Measurements from ENCODE around the gene EGLN2. TPM values are rescaled to one million over a fixed set of nuclear protein-coding genes. Genes with fewer than 3 reads are reported as not detected.
"Not testable (repeated sequence)": the region's sequence is repeated elsewhere in the genome, so short reads cannot be mapped to it uniquely, and the experiment has no call there.

Gene EGLN2
- total RNA-seq, 1 donor from 2014 or later, result 146 TPM

- Mint-ChIP-seq H3K36me3 (ENCODE audit: low read depth, unreplicated experiment) (no peaks in the 10 kb centered on the region), H3K4me3 (ENCODE audit: unreplicated experiment) (peak overlapping the region; percentile 88), H3K9me3 (ENCODE audit: unreplicated experiment) (no peaks in the 10 kb centered on the region), H3K27ac (ENCODE audit: unreplicated experiment) (peak overlapping the region; percentile 89), H3K4me1 (ENCODE audit: unreplicated experiment) (peaks cover 36% of the 10 kb centered on the region), H3K27me3 (ENCODE audit: unreplicated experiment) (peaks cover 20% of the 10 kb centered on the region)
- no peak for TF ChIP-seq CTCF (IDR thresholded peaks at IDR 0.05; ENCODE audit: unreplicated experiment)
- no peak for DNase-seq (ENCODE audit: low spot score)
Measured at GRCh38 chr19:40811478-40812341, 12.7 kb downstream of the EGLN2 start.

GRCh38 chr19:40812571-40812970, 13.6 kb downstream of the EGLN2 start:
- Mint-ChIP-seq H3K4me1 (ENCODE audit: unreplicated experiment) (peaks cover 28% of the 10 kb centered on the region), H3K4me3 (ENCODE audit: unreplicated experiment) (peak overlapping the region; percentile 73), H3K27ac (ENCODE audit: unreplicated experiment) (peak overlapping the region; percentile 86), H3K27me3 (ENCODE audit: unreplicated experiment) (peaks cover 20% of the 10 kb centered on the region)
- H3K36me3 Mint-ChIP-seq (ENCODE audit: low read depth, unreplicated experiment); DNase-seq (ENCODE audit: low spot score); H3K9me3 Mint-ChIP-seq (ENCODE audit: unreplicated experiment): not testable (repeated sequence)

GRCh38 chr19:40813182-40813581, 14.2 kb downstream of the EGLN2 start:
- Mint-ChIP-seq H3K4me3 (ENCODE audit: unreplicated experiment) (peak overlapping the region; percentile 67), H3K9me3 (ENCODE audit: unreplicated experiment) (no peaks in the 10 kb centered on the region), H3K36me3 (ENCODE audit: low read depth, unreplicated experiment) (no peaks in the 10 kb centered on the region), H3K27me3 (ENCODE audit: unreplicated experiment) (peaks cover 19% of the 10 kb centered on the region), H3K4me1 (ENCODE audit: unreplicated experiment) (peaks cover 24% of the 10 kb centered on the region), H3K27ac (ENCODE audit: unreplicated experiment) (peak overlapping the region; percentile 74)
- TF ChIP-seq CTCF (IDR thresholded peaks at IDR 0.05; ENCODE audit: unreplicated experiment), result no peak
- DNase-seq (ENCODE audit: low spot score), result no peak

- TF ChIP-seq CTCF (IDR thresholded peaks at IDR 0.05; ENCODE audit: unreplicated experiment), result no peak
- DNase-seq (ENCODE audit: low spot score), result no peak
- peaks cover 24% of the 10 kb centered on the region for H3K27me3 Mint-ChIP-seq (ENCODE audit: unreplicated experiment)
Measured at GRCh38 chr19:40815223-40815622, 16.2 kb downstream of the EGLN2 start.

DNA sequence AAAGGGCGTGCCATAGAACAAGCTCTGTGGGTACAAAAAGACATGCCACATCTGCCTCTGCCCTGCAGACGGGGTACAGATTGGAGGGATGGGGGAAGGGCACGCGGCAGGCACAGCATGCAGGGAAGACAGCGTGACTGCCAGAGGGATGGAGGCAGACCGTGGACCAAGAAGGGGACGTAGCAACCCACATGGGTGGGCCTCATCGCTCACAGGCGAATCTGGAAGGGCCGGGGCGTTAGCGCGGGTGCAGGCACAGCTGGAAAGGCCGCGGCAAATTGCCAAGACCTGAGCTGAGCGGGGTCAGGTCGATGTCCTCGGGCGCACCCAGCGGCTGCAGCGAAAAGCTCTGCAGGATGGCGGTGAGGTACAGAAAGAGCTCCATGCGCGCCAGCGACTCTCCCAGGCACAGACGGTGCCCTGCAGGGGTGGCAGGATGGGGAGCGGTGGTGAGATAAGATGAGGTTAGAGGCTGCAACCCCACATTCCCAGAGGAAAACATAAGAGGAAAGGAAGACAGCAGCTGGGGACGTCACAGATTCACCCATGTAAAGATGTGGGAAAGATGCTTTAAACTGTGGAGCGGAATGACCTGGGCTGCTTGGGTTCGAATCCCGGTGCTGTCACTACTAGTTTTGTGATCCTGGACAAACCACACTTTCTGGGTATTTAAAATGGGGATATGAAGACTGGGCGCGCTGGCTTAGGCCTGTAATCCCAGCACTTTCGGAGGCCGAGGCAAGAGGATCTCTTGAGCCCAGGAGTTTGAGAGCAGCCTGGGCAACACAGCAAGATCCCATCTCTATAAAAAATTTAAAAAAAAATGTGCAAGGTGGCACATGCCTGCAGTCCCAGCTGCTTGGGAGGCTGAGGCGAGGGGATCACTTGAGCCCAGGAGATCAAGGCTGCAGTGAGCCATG, 19.7 kb downstream of the EGLN2 start:
- DNase-seq (ENCODE audit: low spot score), result peak; percentile 47
- H3K27ac Mint-ChIP-seq (ENCODE audit: unreplicated experiment); H3K9me3 Mint-ChIP-seq (ENCODE audit: unreplicated experiment); H3K36me3 Mint-ChIP-seq (ENCODE audit: low read depth, unreplicated experiment): not testable (repeated sequence)
- Mint-ChIP-seq H3K27me3 (ENCODE audit: unreplicated experiment) (peaks cover 12% of the 10 kb centered on the region), H3K4me1 (ENCODE audit: unreplicated experiment) (peaks cover 22% of the 10 kb centered on the region), H3K4me3 (ENCODE audit: unreplicated experiment) (peak overlapping the region; percentile 75)

More at GRCh38 chr19:40815223-40815622, 16.2 kb downstream of the EGLN2 start:
- H3K4me1 Mint-ChIP-seq (ENCODE audit: unreplicated experiment), result peaks cover 20% of the 10 kb centered on the region
- H3K9me3 Mint-ChIP-seq (ENCODE audit: unreplicated experiment), result no peaks in the 10 kb centered on the region
- H3K36me3 Mint-ChIP-seq (ENCODE audit: low read depth, unreplicated experiment), result no peaks in the 10 kb centered on the region
- H3K4me3 Mint-ChIP-seq (ENCODE audit: unreplicated experiment), result no peak overlapping the region
- H3K27ac Mint-ChIP-seq (ENCODE audit: unreplicated experiment), result no peak overlapping the region
